HUES6 (cell line): ENCODE data around the gene RARRES1.

Experiments used
- H3K27ac ChIP-seq: 2 replicates; pipeline ENCODE4 v1.7.0; 2013; ENCODE audit warnings: low read depth, mild to moderate bottlenecking, low read length, inconsistent platforms
- H3K27me3 ChIP-seq: 2 replicates; pipeline ENCODE4 v1.6.1; 2013; ENCODE audit warnings: low read length; ENCODE audit not compliant: control insufficient read depth, insufficient read depth
- H3K36me3 ChIP-seq: 2 replicates; pipeline ENCODE4 v1.6.1; 2013; ENCODE audit warnings: low read length; ENCODE audit not compliant: control insufficient read depth, insufficient read depth
- H3K4me1 ChIP-seq: 2 replicates; pipeline ENCODE4 v1.6.1; 2013; ENCODE audit warnings: low read length; ENCODE audit not compliant: control insufficient read depth, insufficient read depth
- H3K4me3 ChIP-seq: 2 replicates; pipeline ENCODE4 v1.5.1; 2013; ENCODE audit warnings: low read depth, low read length
- H3K9ac ChIP-seq: one replicate; pipeline ENCODE4 v1.6.1; 2013; ENCODE audit warnings: mild to moderate bottlenecking, low read length
- H3K9me3 ChIP-seq: 2 replicates; pipeline ENCODE4 v1.6.1; 2013; ENCODE audit warnings: low read depth, low read length; ENCODE audit not compliant: control insufficient read depth, insufficient read depth

RARRES1 gene

DNA sequence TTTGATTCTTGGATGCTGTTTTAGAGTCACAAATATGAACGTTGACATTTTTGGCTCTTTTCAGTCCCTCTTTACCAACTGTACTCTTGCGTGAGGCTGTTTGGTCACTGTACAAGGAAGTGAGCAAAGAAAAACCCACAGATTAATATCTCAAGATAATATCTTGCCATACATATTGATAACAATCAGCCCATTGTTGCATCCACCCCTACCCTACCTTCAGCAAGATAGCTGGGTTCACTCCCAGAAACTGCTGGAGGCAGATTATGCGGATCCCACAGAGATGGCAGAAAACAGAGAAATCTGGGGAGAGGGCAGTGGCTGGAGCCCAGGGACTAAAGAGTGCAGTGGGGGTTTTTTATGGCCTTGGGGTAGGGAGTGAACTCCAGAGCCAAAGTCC lies 39.7 kb upstream of the RARRES1 start:
- Histone ChIP-seq H3K4me1 (peaks cover 10% of the 10 kb centered on the region), H3K9ac (no peak overlapping the region), H3K9me3 (no peaks in the 10 kb centered on the region), H3K27me3 (no peaks in the 10 kb centered on the region), H3K36me3 (no peaks in the 10 kb centered on the region), H3K27ac (no peak overlapping the region), H3K4me3 (no peak overlapping the region)

DNA sequence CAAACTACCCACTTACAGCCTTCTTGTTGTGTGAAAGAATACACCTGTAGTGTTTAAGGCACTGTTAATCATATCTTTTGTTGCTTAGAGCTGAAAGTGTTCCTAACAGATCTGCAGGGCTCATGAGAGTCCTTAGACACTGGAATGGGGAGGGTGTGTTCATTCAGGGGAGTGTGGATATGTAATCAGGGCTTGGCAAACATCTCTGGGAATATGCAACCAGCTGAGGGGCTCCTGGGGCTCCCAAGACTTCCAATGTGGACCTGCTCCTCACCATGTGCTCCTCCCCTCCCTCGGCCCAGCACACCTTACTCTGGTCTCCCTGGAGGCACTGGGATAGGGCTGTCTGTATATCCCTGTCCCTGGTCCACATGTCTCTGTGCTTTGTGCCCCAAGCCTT lies 39.3 kb upstream of the RARRES1 start:
- Histone ChIP-seq H3K36me3 (no peaks in the 10 kb centered on the region), H3K27ac (no peak overlapping the region), H3K4me1 (peaks cover 10% of the 10 kb centered on the region), H3K4me3 (no peak overlapping the region), H3K27me3 (no peaks in the 10 kb centered on the region), H3K9ac (no peak overlapping the region), H3K9me3 (no peaks in the 10 kb centered on the region)

DNA sequence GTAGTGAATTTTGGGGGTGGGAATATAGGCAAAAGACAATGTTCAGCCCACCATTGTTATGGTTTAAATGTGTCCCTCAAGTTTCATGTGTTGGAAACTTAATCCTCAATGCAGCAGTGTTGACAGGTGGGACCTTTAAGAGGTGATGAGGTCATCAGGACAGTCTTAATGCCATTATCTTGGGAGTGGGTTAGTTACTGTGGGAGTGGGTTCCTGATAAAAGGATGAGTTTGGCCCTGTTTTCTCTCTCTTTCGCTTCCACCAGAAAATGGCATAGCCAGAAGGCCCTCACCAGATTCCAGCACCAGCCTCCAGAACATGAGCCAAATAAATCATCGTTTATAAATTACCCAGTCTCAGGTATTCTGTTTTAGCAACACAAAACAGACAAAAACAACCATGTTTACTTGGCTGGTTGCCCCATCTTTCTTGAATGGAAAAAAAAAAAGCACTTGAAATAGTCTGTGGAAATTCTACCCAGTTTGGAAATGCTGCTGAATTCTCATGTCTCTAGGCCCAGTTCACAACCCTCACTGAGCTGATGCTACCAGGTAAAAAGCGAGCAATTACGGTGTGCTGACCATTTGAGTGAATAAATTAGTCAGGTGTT lies 38.6 kb upstream of the RARRES1 start:
- Histone ChIP-seq H3K4me1 (peaks cover 10% of the 10 kb centered on the region), H3K27me3 (no peaks in the 10 kb centered on the region), H3K4me3 (no peak overlapping the region), H3K36me3 (no peaks in the 10 kb centered on the region), H3K9ac (no peak overlapping the region), H3K27ac (no peak overlapping the region), H3K9me3 (no peaks in the 10 kb centered on the region)

- no peaks in the 10 kb centered on the region for H3K36me3 ChIP-seq
- no peak overlapping the region for H3K9ac ChIP-seq
- no peak overlapping the region for H3K4me3 ChIP-seq
- H3K4me1 ChIP-seq, result peaks cover 10% of the 10 kb centered on the region
- no peaks in the 10 kb centered on the region for H3K9me3 ChIP-seq
- H3K27me3 ChIP-seq, result no peaks in the 10 kb centered on the region
- H3K27ac ChIP-seq, result no peak overlapping the region
Observed at GRCh38 chr3:158769952-158770740, 37.9 kb upstream of the RARRES1 start.

GRCh38 chr3:158769549-158769948 lies 37.3 kb upstream of the RARRES1 start:
- H3K27me3 ChIP-seq, result no peaks in the 10 kb centered on the region
- no peak overlapping the region for H3K9ac ChIP-seq
- H3K36me3 ChIP-seq, result no peaks in the 10 kb centered on the region
- H3K4me1 ChIP-seq, result peaks cover 10% of the 10 kb centered on the region
- H3K27ac ChIP-seq, result no peak overlapping the region
- H3K9me3 ChIP-seq, result no peaks in the 10 kb centered on the region
- no peak overlapping the region for H3K4me3 ChIP-seq

- no peaks in the 10 kb centered on the region for H3K36me3 ChIP-seq
- H3K9me3 ChIP-seq, result no peaks in the 10 kb centered on the region
- no peak overlapping the region for H3K9ac ChIP-seq
- H3K4me3 ChIP-seq, result no peak overlapping the region
- H3K27me3 ChIP-seq, result no peaks in the 10 kb centered on the region
- no peak overlapping the region for H3K27ac ChIP-seq
- H3K4me1 ChIP-seq, result peaks cover 10% of the 10 kb centered on the region
Observed at GRCh38 chr3:158768881-158769543, 36.8 kb upstream of the RARRES1 start.

GRCh38 chr3:158768361-158768787 lies 36.1 kb upstream of the RARRES1 start:
- no peak overlapping the region for H3K27ac ChIP-seq
- no peaks in the 10 kb centered on the region for H3K9me3 ChIP-seq
- no peaks in the 10 kb centered on the region for H3K27me3 ChIP-seq
- no peaks in the 10 kb centered on the region for H3K36me3 ChIP-seq
- H3K4me3 ChIP-seq, result no peak overlapping the region
- peaks cover 10% of the 10 kb centered on the region for H3K4me1 ChIP-seq
- H3K9ac ChIP-seq, result no peak overlapping the region

- H3K27ac ChIP-seq, result no peak overlapping the region
- H3K36me3 ChIP-seq, result no peaks in the 10 kb centered on the region
- no peaks in the 10 kb centered on the region for H3K9me3 ChIP-seq
- H3K4me3 ChIP-seq, result no peak overlapping the region
- H3K9ac ChIP-seq, result no peak overlapping the region
- peaks cover 10% of the 10 kb centered on the region for H3K4me1 ChIP-seq
- no peaks in the 10 kb centered on the region for H3K27me3 ChIP-seq
Observed at GRCh38 chr3:158766364-158766763, 34.1 kb upstream of the RARRES1 start.

- Histone ChIP-seq H3K9ac (no peak overlapping the region), H3K9me3 (no peaks in the 10 kb centered on the region), H3K27me3 (no peaks in the 10 kb centered on the region), H3K4me1 (peaks cover 10% of the 10 kb centered on the region), H3K27ac (no peak overlapping the region), H3K4me3 (no peak overlapping the region), H3K36me3 (no peaks in the 10 kb centered on the region)
Observed at GRCh38 chr3:158765518-158766205, 33.4 kb upstream of the RARRES1 start.

GRCh38 chr3:158763421-158763820 lies 31.2 kb upstream of the RARRES1 start:
- no peaks in the 10 kb centered on the region for H3K36me3 ChIP-seq
- H3K4me3 ChIP-seq, result no peak overlapping the region
- H3K9me3 ChIP-seq, result no peaks in the 10 kb centered on the region
- H3K27ac ChIP-seq, result no peak overlapping the region
- peaks cover 4% of the 10 kb centered on the region for H3K4me1 ChIP-seq
- no peak overlapping the region for H3K9ac ChIP-seq
- H3K27me3 ChIP-seq, result no peaks in the 10 kb centered on the region

DNA sequence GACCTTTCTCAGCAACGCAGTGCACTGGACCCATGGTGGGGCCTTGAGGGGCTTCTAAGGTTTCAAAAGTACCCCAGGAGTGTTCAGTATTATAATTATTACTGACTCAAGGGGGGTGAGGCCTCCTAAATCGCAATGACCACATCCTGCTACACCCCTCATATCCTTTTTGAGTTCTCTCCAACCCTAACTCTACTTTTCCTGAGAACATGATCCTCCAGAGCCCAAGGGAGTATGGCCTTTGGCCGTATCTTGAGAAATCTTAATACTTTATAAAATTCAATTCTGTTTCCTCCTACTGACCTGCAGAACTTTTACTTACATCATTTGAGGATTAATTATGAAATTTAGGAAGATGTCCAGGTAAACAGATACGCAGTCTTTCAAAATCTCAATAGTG lies 30.4 kb upstream of the RARRES1 start:
- no peaks in the 10 kb centered on the region for H3K4me1 ChIP-seq
- H3K27ac ChIP-seq, result no peak overlapping the region
- no peaks in the 10 kb centered on the region for H3K27me3 ChIP-seq

More for the DNA sequence above, 30.4 kb upstream of the RARRES1 start:
- H3K9me3 ChIP-seq, result no peaks in the 10 kb centered on the region
- H3K36me3 ChIP-seq, result no peaks in the 10 kb centered on the region
- H3K9ac ChIP-seq, result no peak overlapping the region
- H3K4me3 ChIP-seq, result no peak overlapping the region
